ENCODE data around the gene ACP2.

ACP2 gene
- total RNA-seq: 106 to 343 (median 180) reads per million in 18 experiments

- DNase-seq: peak; percentile 84 to 92
These were observed at the start of gene ACP2 for GRCh38 chr11:47248664-47249377. Gene ACP2 (minus strand): TSS chr11:47248814. CDS start chr11:47248789, 25 bp downstream.

DNA sequence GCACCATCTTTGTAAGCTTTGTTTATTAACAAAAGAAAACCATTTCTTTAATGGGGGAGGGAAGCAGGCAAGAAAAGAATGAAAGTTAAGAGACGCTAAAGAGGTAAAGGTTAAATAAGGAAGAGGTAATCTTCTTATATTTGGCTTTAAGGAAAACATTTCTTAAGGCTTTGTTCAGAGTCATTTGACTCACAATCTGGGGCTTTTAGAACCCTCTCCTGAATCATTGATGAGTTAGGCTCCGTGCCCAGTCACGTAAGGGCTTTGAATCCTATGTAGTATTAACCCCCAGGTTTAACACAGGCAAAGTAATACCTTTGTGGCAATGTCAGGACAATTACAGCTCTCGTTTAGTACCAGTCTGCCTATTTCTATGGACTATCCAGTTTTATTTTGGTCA is 47.4 kb upstream of the ACP2 start:
- DNase-seq: no peak

GRCh38 chr11:47295385-47295784 is 46.8 kb upstream of the ACP2 start:
- DNase-seq: no peak

DNA sequence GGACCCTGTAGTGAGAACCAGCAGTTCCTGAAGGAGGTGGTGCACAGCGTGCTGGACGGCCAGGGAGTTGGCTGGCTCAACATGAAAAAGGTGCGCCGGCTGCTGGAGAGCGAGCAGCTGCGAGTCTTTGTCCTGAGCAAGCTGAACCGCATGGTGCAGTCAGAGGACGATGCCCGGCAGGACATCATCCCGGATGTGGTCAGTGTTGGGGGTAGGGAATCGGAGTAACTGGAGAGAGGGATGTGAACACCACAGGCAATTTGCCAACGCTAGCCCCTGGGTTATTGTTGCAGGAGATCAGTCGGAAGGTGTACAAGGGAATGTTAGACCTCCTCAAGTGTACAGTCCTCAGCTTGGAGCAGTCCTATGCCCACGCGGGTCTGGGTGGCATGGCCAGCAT is 41.2 kb upstream of the ACP2 start:
- no peak for DNase-seq

- DNase-seq: no peak
These were observed 39.5 kb upstream of the ACP2 start for GRCh38 chr11:47288066-47288465.

- DNase-seq: no peak
These were observed 37.6 kb upstream of the ACP2 start for GRCh38 chr11:47285969-47286770.

DNA sequence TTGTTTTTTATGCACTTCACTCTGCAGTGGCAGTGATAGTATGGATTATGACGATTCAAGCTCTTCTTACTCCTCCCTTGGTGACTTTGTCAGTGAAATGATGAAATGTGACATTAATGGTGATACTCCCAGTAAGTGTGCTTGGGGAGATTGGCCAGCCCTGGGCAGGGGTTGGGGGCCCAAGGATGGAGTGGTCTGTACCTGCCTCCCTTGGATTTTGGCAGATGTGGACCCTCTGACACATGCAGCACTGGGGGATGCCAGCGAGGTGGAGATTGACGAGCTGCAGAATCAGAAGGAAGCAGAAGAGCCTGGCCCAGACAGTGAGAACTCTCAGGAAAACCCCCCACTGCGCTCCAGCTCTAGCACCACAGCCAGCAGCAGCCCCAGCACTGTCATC is 35.5 kb upstream of the ACP2 start:
- DNase-seq: no peak

DNA sequence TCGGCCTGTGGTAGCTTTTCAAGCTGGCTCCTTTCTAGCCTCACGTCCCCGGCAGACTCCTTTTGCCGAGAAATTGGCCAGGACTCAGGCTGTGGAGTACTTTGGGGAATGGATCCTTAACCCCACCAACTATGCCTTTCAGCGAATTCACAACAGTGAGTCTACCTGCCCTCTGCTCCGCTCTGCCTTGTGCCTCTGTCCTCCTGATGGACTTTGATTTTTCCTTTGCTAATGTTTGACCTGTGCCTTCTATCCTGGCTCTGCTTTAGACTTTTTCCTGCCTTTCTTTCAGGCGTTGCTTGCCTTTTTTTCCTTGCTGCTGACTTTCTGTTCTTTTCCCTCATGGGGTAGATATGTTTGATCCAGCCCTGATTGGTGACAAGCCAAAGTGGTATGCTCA is 33.8 kb upstream of the ACP2 start:
- no peak for DNase-seq

- DNase-seq: no peak
These were observed 32.2 kb upstream of the ACP2 start for GRCh38 chr11:47280860-47281259.

- DNase-seq: no peak
These were observed 31.5 kb upstream of the ACP2 start for GRCh38 chr11:47280099-47280498.

DNA sequence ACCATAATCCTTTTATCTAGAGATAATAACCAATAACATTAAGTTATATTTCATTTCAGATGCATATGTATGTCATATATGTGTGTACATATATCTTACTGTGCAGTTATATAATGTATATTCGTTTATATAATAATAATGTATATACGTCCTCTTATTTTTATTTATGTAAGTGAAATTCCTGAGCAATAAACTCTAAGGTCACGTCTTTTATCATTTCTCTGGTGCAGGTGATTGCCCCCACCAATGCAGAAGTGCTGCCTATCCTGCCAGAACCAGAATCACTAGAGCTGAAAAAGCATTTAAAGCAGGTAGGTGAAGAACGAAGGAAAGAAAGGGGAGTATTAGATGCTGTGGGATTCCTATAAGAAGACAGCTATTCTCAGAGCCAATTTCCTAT is 30.2 kb upstream of the ACP2 start:
- no peak for DNase-seq

GRCh38 chr11:47278058-47278457 is 29.4 kb upstream of the ACP2 start:
- no peak for DNase-seq

DNA sequence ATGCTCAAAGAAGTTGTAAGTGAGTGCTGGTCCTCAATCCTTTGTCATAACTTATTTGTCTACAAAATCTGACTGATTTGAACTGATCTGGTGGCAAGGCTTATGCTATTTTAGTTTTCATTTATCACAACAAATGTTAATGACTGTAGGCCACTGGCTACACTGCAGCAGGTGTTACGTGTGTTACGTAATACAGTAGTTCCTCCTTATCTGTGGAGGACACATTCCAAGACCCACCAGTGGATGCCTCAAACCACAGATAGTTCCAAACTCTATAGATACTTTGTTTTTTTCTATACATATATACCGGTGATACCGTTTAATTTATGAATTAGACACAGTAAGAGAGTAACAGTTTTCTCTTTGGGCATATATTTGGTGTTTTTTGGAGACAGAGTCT is 28.3 kb upstream of the ACP2 start:
- DNase-seq: no peak

DNA sequence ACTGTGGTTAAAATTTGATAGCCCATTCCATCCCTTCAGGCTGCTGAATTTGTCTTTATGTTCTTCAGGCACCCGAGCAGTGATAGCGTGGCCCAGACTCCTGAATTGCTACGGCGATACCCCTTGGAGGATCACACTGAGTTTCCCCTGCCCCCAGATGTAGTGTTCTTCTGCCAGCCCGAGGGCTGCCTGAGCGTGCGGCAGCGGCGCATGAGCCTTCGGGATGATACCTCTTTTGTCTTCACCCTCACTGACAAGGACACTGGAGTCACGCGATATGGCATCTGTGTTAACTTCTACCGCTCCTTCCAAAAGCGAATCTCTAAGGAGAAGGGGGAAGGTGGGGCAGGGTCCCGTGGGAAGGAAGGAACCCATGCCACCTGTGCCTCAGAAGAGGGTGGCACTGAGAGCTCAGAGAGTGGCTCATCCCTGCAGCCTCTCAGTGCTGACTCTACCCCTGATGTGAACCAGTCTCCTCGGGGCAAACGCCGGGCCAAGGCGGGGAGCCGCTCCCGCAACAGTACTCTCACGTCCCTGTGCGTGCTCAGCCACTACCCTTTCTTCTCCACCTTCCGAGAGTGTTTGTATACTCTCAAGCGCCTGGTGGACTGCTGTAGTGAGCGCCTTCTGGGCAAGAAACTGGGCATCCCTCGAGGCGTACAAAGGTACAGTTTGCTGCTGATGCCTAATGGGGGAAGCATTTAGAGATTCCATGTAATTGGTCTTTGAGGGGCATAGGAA is 26.1 kb upstream of the ACP2 start:
- DNase-seq: no peak

DNA sequence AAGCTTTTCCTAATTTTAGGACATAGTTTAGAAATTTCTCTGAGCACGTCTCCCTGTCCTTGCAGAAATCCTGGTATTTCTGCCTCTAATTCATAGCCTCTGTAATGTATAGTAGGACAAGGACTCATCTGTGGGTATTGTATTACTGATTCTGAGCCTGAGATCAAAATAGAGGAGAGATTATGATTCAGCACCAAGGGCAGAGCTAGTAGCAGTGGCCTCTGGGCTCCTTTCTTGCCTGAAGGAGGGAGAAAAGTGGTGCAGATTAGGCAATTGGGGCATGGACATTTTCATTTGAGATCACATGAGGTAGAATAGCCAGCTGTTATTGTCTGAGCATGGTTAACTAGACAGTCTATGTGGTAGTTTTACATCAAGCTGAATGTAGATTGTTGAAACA is 24.1 kb upstream of the ACP2 start:
- peak in 1 of 2 donors; percentile 31 for DNase-seq

- no peak for DNase-seq
These were observed 23.5 kb upstream of the ACP2 start for GRCh38 chr11:47271961-47272661.

DNA sequence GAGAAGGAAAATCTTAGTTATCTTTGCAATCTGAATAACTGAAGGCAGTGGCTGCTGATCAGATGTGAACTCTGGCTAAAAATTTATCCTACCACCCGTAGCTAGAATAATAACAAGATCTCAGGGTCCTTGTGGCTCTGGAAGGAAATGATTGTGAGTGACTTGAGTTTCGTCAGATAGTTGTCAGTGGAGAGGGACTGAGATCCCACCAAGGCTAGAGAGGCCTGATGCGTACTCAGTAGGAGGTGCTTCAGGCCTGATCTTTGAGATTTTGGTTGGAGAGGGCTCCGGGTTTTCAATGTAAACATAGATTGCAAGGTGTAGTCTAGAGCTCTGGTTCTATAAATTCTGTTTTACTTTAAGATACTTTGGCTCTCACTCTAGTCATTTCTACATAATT is 22.7 kb upstream of the ACP2 start:
- DNase-seq: no peak

DNA sequence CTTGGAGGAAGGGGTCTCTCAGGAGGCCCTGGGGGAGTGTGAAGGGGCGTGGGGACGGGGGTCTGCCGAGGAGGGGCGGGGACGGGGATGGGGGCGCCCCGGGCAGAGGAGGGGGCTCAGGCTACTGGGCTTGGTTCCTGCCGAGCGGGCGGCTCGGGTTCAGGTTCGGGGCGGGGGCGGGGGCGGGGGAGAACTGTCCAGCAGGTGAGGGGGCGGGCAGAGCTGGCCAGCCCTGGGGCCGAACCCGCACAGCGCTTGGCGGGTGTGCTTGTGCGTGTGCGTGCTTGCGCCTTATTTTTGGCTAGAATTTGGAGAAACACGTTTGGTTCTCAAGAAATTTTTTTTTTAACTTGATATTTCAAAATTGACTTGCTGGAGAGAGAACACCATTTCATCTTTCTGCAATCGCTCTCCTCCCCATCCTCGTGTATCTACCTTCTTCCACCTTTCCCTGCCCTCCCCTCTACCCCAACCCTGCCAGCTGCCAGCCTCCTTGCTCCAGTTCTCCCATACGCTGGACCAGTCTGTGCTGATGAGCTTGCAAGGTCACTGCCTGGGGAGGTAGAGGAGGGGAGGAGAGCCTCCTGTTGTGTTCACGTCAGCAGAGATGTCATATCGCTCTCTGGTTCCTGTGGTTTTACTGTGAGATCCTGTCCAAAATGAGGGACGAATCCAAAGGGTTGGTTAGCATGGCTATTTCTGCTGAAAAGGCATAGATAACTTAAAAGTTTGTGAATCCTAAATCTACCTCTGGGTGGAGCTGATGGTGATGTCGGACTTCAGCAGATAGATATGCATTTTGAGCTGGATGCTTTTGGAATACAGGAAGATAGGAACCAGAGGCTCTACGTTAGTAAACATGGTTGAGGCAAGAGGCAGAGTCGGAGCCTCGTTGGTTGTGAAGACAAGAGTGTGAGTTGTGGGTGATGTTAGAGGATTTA is 22.0 kb upstream of the ACP2 start:
- peak; percentile 14 to 23 for DNase-seq

- peak; percentile 85 to 88 for DNase-seq
These were observed 21.3 kb upstream of the ACP2 start, which contains the start of gene MADD for GRCh38 chr11:47269829-47270305. Gene MADD (plus strand): TSS chr11:47270133.

- peak; percentile 86 to 94 for DNase-seq
These were observed 20.6 kb upstream of the ACP2 start for GRCh38 chr11:47269002-47269828.
